Body of pancreas (tissue), 4 donors: ENCODE measurements around the gene NHERF2. TPM values are rescaled to one million over a fixed set of nuclear protein-coding genes. Genes with fewer than 3 reads are reported as not detected.

Experiments
- ATAC-seq: fragments of 150-250 bp; one replicate; pipeline ENCODE4 v1.9.1; 2016
- DNase-seq, 4 donors: peaks; one replicate each; pipeline ENCODE4 v3.0.0-alpha.2; 2019
- H3K27ac ChIP-seq, 4 donors: fragments of 200-600 bp; sonication (generic); 1 replicate in 3 of 4; 2 replicates in 1 of 4; pipeline versions ENCODE4 v1.5.1 to v1.6.1; 2016 to 2019; ENCODE audit warnings: mild to moderate bottlenecking in 1 of 4, mixed read lengths in 1 of 4, moderate library complexity in 1 of 4
- H3K27me3 ChIP-seq, 2 donors: fragments of 200-600 bp; sonication (generic); one replicate each; pipeline ENCODE4 v1.6.0; 2016; ENCODE audit warnings: mild to moderate bottlenecking in 1 of 2
- H3K36me3 ChIP-seq, 2 donors: fragments of 200-600 bp; sonication (generic); replicated peaks in 1 of 2; 2 replicates each; pipeline ENCODE4 v1.5.1; 2016; ENCODE audit warnings: low read depth in 2 of 2; ENCODE audit not compliant: insufficient read depth in 1 of 2
- H3K4me1 ChIP-seq: fragments of 200-600 bp; sonication (generic); one replicate; pipeline ENCODE4 v1.6.0; 2016
- H3K4me3 ChIP-seq, 2 donors: fragments of 200-600 bp; sonication (generic); 1 replicate in 1 of 2; 2 replicates in 1 of 2; pipeline ENCODE4 v1.5.1; 2016 to 2019
- H3K9me3 ChIP-seq, 3 donors: fragments of 200-600 bp; sonication (generic); 1 replicate in 2 of 3; 2 replicates in 1 of 3; pipeline ENCODE4 v1.5.1; 2016
- CTCF ChIP-seq, 7 experiments: fragments of 450-650 bp in 4 of 7; fragments of 200-600 bp in 3 of 7; sonication (generic) in 3 of 7; IDR thresholded peaks; one replicate each; pipeline ENCODE4 v1.5.1; 2016 to 2019; ENCODE audit warnings: antibody characterized with exemption in 7 of 7
- POLR2A ChIP-seq, 3 donors: fragments of 450-650 bp; IDR thresholded peaks; one replicate each; pipeline ENCODE4 v1.6.1; 2016; ENCODE audit warnings: antibody characterized with exemption in 3 of 3, mild to moderate bottlenecking in 2 of 3
- WGBS, 2 donors: methylation state at CpG; one replicate each; pipeline ENCODE4 v1.1.5; 2017; 5-methylcytosine and 5-hydroxymethylcytosine counted together
- intact Hi-C: fragments of 100-400 bp; cut with DNase I; formaldehyde crosslinking; loops from one replicate; pipeline ENCODE4 v1.15.1; 2023
- total RNA-seq, 2 donors: library from RNA; depleted of rRNA; stranded (reverse); fragments of >200 nt; gene quantifications; one replicate each; pipeline ENCODE4 v1.1.0, GENCODE V29; 2016

NHERF2 gene
- total RNA-seq, 2 donors from 2014 or later, result 32.7 to 87.3 TPM

- intact Hi-C loops, result no loop called here
- DNase-seq, result peak in 3 of 4 donors; percentile 53 to 76 (median 66)
- Histone ChIP-seq H3K9me3 (no peaks in the 10 kb centered on the region), H3K36me3 (peaks cover 0 to 2% of the 10 kb centered on the region in 2 donors), H3K27me3 (peaks cover 0 to 19% of the 10 kb centered on the region in 2 donors), H3K4me3 (no peak overlapping the region), H3K4me1 (peaks cover 36% of the 10 kb centered on the region), H3K27ac (no peak overlapping the region)
- TF ChIP-seq CTCF (IDR thresholded peaks at IDR 0.05), result no peak
- TF ChIP-seq POLR2A (IDR thresholded peaks at IDR 0.05), result no peak
- WGBS, 2 donors, result 5 to 19% methylated on average over 8 to 50 of the region's 50 CpGs
- no peak for ATAC-seq
These were observed 36.2 kb upstream of the NHERF2 start for GRCh38 chr16:1990351-1991134.

- DNase-seq (no peak), ATAC-seq (no peak)
- H3K36me3 ChIP-seq, result peaks cover 0 to 2% of the 10 kb centered on the region in 2 donors
- 20 to 34% methylated on average over 11 to 18 of the region's 18 CpGs for WGBS, 2 donors
- H3K27ac ChIP-seq, result no peak overlapping the region
- H3K9me3 ChIP-seq, result no peaks in the 10 kb centered on the region
- no peak for TF ChIP-seq POLR2A (IDR thresholded peaks at IDR 0.05)
- no peak for TF ChIP-seq CTCF (IDR thresholded peaks at IDR 0.05)
- H3K27me3 ChIP-seq, result peaks cover 0 to 19% of the 10 kb centered on the region in 2 donors
- intact Hi-C loops, result no loop called here
- H3K4me3 ChIP-seq, result no peak overlapping the region
- peaks cover 36% of the 10 kb centered on the region for H3K4me1 ChIP-seq
These were observed 35.6 kb upstream of the NHERF2 start for GRCh38 chr16:1991135-1991551.

GRCh38 chr16:1991588-1991947 lies 35.1 kb upstream of the NHERF2 start:
- Histone ChIP-seq H3K9me3 (no peaks in the 10 kb centered on the region), H3K36me3 (no peaks in the 10 kb centered on the region), H3K4me1 (peaks cover 36% of the 10 kb centered on the region), H3K4me3 (no peak overlapping the region), H3K27me3 (peaks cover 0 to 19% of the 10 kb centered on the region in 2 donors), H3K27ac (peak overlapping the region in 2 of 4 donors; percentile 17 to 52)
- WGBS, 2 donors, result 19 to 26% methylated on average over 15 to 22 of the region's 22 CpGs
- TF ChIP-seq POLR2A (IDR thresholded peaks at IDR 0.05) (no peak), CTCF (IDR thresholded peaks at IDR 0.05) (no peak)
- intact Hi-C loops, result no loop called here
- ATAC-seq, result no peak
- DNase-seq, result no peak

- 8 to 50% methylated on average over 2 to 77 of the region's 96 CpGs for WGBS, 2 donors
- TF ChIP-seq POLR2A (IDR thresholded peaks at IDR 0.05) (peak in 1 of 3 donors; percentile 14), CTCF (IDR thresholded peaks at IDR 0.05) (no peak)
- no peak overlapping the region for H3K4me3 ChIP-seq
- peak overlapping the region in 2 of 4 donors; percentile 17 to 52 for H3K27ac ChIP-seq
- no peaks in the 10 kb centered on the region for H3K9me3 ChIP-seq
- peaks cover 36% of the 10 kb centered on the region for H3K4me1 ChIP-seq
- peak; percentile 74 for ATAC-seq
- peaks cover 0 to 19% of the 10 kb centered on the region in 2 donors for H3K27me3 ChIP-seq
- intact Hi-C loops, result no loop called here
- DNase-seq, result peak; percentile 90 to 95 (median 92)
- no peaks in the 10 kb centered on the region for H3K36me3 ChIP-seq
These were observed 34.6 kb upstream of the NHERF2 start for GRCh38 chr16:1991948-1992703.
